TTC549 (cell line): Measurements from ENCODE around the gene CD180.

ENCODE experiments used
- FAIRE-seq: peaks from 2 replicates; lab custom pipeline; 2012; peaks lifted over from hg19 to GRCh38; lab: Jason Lieb, UNC

Gene CD180

DNA sequence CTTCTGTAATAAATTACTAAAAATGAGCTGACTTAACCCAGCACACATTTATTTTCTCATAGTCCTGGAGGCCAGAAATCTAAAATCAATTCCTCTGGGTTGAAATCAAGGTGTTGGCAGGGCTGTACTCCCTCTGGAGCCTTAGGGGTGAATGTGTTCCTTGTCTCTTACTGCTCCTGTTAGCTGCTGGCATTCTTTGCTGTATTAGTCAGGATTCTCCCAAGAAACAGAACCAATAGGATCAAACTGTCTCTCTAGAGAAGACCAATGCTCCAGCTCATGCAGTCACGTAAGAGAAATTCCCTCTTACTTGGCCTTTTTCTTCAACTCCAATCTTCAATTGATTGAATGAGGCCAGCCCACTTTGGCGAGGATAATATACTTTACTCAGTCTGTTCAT, 15.3 kb upstream of the CD180 start:
- FAIRE-seq = no peak

DNA sequence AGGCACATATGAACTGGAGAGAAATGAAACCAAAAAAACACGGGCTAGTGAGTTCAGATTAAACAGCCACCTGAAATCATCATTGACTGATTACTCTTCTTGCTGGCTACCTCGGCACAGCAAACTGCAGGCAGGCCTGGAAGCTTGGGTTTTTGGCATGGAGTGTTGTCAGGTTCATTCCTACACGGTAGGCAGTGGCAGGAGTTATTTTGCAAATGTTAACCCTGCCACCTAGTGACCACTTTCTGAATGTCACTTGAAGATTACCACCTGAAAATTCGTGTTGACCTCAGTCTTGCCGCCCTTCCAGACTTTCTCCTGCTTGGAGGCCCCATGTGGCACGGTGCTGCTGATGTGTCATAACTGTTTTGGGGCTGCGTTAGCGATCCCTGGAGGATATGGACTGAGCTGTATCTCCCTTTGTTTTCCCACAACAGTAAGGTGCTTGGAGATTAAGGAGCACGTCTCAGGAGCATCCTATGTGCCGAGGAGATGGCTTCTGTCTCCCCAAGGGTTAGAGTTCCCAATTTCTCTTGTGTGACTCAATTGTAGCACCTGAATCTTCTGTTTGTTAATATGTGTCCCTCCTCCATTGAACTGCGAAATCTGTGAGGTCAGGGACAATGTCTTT, 12.7 kb upstream of the CD180 start:
- FAIRE-seq = no peak

DNA sequence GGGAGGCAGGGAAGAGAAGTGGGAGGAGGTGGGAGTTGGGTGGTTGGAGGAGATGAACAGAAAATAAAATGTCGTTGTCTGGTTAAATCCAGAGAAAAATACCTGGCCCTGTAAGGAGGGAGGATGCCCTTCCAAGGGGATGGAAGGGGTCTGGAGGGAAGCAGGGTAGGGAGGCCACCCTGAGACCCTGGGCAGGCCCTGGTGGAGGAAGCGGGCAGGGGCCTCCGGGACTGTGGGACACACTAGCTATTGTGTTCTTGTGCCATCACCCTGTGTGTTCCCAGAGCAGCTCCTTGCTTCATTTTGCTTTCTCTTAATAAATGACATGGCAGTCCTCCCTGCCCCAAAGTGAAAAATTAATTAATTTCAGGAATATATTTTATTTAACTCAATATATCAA, 11.8 kb upstream of the CD180 start:
- FAIRE-seq = no peak

DNA sequence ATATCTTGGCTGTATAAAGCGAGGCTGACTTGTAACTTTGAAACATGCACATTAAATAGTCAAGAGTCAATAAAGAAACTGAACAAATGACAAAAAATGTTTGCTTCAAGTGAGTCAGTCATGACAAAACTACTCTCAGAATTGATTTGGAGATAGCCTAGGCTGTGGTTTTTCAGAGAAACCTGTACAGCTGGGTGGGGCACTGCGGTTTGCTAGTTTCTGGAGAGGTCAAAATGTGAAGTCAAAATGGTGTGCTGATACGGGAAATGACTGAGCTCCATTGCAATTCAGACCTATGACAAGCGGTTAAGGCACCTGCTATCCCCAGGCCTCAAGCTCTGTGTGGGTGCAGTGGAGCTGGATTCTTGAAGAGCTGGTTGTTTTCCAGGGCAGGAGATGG, 10.3 kb upstream of the CD180 start:
- FAIRE-seq = no peak

DNA sequence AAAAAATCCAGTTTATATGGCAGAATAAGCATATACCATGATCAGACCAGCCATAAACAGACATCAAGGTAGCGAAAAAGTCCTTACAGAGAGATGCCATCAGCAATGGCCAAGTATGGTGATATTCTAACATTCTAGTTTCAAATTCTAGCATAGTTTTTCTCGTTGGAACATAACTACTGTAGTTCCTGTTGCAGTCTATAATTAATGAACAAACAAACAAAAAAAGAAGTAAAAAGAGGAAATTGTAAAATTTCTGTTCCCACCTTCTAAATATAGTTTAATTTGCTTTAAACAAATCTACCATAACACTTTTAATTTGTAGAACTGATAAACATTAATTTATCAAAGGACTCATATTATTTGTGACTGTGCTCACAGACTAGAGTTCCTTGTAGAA, 9.9 kb upstream of the CD180 start:
- FAIRE-seq = no peak

DNA sequence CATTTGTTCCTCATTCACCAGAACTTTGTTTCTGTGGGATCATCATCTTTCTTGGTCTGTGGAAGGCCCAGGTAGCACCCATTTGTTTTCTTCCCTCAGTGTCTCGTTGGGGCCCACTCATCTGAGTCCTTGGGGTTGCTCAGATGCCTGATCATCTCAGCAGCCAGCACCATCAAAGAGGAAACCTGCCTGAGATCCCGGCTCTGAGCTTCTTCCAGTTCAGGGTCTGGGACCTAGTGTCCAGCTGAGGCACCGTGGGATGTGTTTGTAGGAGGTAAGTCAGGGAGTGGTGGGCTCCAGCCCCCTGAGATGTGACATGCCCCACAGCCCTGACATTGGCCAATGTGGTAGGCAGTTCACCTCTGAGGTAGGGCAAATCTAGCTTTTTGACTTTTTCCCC, 9.4 kb upstream of the CD180 start:
- no peak for FAIRE-seq

DNA sequence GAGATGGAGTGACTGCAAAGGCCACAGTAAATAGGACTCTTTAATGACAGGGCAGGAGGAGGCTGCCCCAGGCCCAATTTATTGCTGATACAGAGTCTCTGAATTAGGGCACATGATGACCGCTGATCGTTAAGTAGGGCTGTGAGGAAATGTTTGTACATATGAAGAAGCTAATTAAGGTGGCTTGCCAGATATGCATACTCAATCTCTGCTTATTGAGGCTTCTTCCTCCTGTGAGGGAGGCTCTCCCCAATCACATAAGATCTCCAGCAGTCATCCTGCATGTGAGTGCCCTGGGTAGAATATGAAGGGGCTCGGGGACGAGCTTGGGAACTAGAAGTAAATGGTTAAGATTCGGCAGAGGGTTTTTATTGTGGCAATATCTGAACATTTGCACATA, 8.2 kb upstream of the CD180 start:
- FAIRE-seq = no peak

DNA sequence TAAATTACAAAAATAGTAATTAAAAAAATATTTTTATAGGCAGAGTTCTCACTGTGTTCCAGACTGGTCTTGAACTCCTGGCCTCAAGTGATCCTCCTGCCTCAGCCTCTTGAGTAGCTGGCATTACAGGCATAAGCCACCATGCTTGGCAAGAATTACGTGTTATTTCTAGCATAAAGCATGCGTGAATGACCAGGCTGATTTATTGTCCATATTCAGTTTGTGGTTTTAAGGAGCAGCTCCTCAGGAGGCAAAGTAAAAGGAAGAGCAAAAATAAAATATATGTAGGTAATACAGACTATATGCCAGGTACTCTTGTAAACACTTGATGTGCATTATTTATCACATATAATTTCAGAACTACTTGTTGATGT, 7.1 kb upstream of the CD180 start:
- no peak for FAIRE-seq

DNA sequence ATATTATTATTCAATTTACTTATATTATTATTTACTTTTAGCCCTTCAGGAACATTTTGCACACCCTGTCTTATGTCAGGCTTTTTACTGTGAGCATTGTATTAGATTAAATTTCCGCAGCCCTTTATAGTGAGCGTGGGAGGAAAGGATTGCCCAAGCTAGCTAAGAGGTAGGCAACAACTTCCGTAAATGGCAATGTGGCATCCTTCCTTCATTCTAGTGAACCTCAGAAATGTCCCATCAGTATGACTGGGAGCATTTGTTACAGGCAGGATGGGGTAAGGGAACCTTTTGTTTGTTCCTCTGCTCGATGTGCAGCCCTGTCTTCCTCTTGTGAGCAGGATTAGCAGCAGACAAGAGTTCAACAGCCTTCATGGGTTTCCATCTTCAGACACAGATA, 6.2 kb upstream of the CD180 start:
- no peak for FAIRE-seq

DNA sequence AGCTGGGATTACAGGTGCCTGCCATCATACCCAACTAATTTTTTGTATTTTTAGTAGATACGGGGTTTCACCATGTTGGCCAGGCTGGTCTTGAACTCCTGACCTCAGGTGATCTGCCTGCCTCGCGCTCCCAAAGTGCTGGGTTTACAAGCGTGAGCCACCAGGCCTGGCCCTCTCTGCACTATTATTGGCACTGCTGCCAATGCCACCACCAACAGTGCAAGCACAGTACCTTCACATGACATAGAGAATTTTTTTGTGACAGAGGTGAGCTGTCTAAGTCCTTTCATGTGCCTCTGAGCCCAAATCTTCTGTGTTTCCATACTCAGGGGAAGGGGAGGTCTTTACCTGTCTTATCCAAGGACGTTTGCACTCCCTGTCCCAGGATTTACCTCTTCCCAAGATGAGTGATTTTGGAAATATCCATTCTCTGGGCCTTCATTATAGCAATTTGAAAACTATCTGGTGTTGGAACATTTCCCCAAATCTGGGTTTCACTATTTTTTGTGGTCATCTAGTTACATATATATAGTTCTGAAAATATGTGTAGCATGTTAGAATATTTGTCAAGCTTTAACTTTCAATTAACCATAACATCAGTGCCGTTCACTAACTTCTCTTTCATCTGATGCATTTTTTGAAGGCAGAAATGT, 5.4 kb upstream of the CD180 start:
- no peak for FAIRE-seq

DNA sequence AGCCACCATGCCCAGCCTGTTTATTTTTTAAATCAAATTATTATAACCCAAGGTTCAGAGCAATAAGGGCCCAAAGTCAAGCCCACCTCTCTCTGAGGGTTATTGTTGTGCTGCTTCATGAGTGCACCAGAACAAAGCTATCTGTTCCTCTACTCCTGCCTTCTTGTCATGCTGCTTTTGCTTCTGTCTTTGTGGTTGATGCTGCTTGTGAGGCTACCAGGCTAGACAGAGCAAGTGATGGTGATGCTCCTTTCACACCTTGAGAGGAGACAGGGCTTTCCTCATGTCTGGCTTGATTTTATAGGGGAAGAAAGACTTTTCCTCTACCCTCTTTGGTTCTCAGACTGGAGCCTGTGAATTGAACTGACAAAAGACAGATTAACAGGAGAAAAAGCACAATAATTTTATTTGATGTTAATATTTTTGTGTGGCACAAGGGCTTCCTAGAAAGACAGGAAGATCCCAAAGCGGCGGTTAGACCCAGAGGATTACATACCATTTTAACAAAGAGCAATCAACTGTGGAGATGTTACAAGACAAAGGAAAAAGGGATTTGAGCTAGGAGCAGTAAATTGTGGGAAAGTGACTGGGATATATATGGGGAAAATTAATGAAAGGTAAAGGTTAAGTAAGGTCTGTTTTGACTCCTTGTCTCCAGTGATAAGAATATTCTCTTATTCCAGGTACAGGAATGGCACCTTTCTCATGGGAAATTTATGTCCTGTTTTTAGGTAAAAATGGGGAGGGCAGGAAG, 4.4 kb upstream of the CD180 start:
- no peak for FAIRE-seq

DNA sequence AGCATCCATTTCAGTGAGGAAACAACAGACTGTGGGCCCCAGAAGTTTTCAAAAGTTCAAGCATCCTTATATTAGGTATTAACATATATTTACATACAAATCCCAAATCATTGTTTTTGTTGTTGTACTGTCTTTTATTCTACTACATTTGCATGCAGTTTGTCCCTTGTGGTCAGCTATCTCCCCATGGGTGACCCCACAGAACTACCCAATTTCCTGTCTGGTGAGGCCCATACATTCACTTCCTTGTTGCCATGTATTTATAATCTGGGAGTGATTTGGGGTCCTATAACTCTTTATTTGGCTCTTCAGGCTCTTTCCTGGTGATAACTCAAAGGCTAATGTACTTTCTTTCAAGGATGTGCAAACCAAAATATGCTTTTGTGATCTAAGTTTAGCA, 3.3 kb upstream of the CD180 start:
- FAIRE-seq = no peak

DNA sequence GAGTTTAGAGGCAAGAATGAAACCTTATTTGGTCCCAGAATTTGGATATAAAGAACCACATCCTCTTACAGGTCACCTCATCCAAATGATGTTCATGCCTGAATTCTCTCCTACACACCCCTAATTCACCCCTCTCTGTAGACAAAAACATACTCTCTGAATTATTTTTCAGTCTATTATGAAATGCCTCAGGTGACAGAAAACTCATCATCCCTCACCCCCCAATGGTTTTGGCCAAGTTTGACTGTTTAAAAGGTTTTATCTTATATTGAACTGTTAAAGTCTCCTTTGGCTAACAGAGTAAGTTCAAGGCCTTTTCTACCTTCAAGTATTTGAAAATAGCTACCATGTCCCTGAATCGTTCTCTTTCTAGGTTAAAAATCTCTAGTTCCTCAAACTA, 2.3 kb upstream of the CD180 start:
- no peak for FAIRE-seq

DNA sequence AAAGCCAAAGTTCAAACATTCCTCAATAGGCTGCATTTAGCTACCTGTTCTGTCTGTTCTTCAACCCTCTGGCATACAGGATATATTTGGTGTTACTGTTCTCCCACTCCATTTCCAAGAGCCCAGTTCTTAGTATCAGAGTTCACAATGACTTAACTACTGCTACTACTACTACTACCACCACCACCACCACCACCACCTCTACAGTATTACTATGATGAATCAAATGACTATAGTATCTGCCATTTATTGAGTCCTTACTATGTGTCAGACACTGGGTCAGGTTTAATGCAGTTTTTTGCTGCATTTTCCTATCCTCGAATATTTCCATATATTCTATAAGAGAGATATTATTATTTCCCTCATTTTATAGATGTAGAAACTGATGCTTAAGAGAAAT, 937 bp upstream of the CD180 start:
- FAIRE-seq = no peak

DNA sequence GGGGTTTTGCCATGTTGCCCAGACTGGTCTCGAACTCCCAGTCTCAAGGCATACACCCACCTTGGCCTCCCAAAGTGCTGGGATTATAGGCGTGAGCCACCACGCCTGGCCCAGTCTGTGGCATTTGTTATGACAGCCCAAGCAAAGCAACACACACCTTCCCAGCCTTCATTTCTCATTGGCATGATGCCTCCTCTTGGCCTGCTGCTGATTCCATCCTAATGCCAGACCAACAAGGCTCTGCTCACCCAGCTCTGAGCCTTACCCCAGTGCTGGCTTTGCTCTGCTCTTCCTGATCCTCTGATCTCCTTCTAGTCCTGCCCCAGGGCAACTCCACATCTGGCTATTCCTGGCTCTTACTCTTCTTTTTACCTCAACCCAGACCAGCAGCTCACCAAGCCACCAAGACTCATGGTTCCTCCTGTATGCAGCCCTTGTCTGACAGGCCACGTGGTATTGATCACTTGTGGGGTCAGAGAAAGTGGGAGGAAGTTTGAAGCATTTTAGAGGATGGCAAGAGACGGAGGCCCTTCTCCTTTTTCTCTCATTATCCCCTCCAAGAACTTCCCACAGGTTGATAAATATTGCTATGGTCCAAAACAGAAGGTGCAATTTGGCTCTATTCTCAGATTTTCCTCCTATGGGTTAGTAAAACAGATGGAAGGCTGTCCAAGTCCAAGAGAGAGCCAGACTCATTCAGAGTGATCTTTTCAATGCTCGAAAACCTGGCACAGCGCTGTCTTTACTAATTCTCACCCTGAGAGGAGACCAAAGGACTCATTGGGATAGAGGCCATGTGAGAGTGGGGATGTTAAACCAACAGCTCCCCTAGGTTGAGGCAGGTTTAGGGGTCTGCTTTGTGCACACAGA, 958 bp downstream of the CD180 start:
- FAIRE-seq = no peak

DNA sequence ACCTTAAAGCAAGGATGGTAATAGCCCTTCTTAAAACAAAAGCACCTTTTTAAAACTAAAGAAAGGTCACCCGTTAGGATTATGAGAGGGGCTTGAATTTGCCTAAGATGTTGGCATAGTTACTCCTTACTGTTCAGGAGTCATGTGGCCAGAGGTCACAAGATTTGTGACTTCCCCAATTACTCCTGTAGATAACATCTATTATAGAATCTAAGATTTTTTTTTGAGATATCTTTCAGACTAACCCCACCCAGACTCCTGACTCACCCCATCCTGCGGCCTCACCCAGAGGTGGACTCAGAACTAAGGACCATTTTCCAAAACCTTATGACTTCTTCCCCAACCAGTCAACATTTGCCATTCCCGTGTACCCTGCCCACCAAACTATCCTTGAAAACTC, 2.4 kb downstream of the CD180 start:
- no peak for FAIRE-seq

DNA sequence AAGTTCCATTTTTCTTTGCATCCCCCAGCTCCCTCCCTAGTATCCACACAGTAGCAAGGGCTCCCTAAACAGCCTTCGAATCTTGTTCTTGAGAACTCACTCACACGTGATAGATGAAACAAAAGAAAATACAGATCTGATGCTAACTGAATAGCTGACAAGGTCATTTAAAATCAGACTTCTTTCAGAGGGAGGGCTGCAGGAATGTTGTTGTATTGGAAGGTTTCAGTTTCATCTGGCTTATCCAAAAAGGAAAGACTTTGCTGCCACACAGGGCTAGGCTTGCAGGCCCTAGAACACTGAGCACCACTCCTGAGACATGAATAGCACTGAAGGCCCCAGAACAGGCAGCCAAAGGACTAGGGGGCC, 3.2 kb downstream of the CD180 start:
- FAIRE-seq = no peak

DNA sequence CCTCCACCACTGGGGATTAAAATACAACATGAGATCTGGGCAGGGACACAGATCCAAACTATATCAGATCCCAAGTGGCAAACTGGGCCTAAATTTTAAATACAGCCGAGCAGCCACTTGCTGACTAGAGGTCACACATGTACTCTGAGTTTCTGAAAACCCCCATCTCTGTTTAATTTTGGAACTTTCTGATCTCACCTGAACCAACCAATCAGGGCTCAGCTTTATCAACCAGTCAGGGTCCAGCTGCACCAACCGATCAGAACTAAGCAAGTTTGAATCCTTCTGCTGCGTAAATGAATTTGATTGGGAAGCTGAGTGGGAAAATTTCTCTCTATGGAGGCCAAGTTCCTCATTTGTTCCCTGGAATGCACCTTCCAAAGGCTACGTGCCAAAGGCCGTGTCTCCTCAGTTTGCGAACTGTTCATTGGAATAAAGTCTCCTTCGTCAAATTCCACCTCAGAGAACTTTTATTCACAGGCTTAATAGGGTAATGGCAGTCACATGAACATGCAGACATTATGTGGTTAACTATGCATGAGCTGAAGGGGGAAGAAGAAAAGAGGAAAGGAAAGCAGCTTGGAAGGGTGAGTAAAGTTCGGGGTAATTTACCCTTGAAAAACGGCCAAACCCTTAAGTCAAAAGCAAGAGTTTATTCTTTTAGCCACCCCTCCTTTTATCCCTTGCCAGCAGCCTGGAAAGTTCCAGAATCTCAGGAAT, 3.7 kb downstream of the CD180 start:
- no peak for FAIRE-seq

DNA sequence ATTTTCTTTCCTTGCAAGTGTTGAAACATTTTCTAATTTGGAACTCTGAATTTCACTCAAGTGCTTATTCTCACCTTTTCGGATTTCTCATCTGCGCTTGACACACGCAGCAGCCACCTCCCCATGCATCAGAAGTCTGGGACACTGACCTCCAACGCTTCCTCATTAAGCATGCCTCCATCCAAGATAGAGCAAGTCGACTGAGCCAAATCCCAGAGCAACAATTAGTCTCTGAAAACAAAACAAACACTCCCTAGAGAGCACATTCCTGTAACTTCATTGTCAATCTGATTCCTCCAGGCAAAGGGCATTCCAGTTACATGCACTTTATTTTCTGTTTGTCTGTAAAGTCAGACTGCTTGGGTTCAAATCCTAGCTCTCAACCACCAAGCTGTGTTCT, 5.7 kb downstream of the CD180 start:
- FAIRE-seq = no peak

DNA sequence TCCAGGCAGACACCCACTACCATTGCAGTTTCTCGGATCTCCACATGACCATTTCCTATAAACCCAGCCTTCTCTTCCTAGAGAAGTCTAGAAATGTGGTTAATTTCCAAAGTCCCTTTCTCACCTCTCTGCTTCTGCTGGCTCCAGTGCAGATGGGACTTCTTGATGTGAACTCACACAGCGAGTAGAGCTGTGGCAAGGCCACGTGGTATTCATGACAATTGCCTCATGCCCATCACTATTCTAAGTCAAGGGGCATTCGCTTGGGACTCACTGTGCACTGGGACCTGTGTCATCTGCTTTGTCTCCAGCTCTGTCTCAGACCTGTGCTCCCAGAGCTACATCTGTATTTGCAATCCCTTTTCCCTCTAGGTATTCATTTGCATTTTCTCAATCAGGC, 6.2 kb downstream of the CD180 start:
- no peak for FAIRE-seq

DNA sequence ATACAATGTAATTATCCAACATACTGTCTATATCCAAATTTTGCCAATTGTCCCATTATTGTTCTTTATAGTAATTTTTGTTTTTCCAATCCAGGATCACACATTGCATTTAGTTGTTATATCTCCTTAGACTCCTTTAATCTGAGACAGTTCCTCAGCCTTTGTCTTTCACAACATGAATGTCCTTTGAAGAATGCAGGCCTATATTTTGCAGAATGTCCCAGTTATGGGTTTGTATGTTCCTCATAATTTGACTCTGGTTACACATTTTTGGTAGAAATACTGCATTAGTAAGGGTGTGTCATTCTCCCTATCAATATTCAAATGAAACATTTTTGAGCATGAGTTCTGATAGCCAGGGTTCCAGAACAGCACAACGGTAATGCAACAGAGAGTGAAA, 6.7 kb downstream of the CD180 start:
- FAIRE-seq = no peak

DNA sequence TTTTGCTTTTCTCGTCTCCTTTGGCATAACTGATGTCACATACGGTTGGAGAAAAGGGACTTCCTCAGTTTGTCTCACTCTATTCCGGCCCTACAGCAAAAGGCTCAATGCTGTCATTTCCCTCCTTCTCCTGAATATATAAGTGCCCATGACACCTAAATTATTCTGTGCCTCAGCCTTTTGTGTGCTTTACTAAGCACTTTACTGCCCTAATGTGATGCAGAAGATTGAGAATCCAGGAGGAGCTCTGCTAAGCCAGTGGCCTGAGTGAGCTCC, 7.6 kb downstream of the CD180 start:
- FAIRE-seq = no peak
